ENCODE data around the gene OR2F1.

The OR2F1 gene, protein sequence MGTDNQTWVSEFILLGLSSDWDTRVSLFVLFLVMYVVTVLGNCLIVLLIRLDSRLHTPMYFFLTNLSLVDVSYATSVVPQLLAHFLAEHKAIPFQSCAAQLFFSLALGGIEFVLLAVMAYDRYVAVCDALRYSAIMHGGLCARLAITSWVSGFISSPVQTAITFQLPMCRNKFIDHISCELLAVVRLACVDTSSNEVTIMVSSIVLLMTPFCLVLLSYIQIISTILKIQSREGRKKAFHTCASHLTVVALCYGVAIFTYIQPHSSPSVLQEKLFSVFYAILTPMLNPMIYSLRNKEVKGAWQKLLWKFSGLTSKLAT

GRCh38 chr7:143954544-143954943 is at the start of gene OR2F1:
Gene OR2F1 (plus strand): TSS chr7:143954844. CDS start chr7:143959971, 5,127 bp downstream.
- Mint-ChIP-seq H3K27me3 (peaks cover 77% of the 10 kb centered on the region), H3K4me1 (no peaks in the 10 kb centered on the region), H3K27ac (ENCODE audit: low read depth) (no peak within 1 kb of the TSS), H3K9me3 (no peaks in the 10 kb centered on the region), H3K4me3 (no peak within 1 kb of the TSS), H3K36me3 (ENCODE audit: insufficient read depth) (no peaks in the 10 kb centered on the region)
- DNase-seq (ENCODE audit: low spot score in 2 of 2) (no peak), ATAC-seq (replicated peaks; ENCODE audit: extremely low read depth, poor library complexity, severe bottlenecking) (no peak)

DNA sequence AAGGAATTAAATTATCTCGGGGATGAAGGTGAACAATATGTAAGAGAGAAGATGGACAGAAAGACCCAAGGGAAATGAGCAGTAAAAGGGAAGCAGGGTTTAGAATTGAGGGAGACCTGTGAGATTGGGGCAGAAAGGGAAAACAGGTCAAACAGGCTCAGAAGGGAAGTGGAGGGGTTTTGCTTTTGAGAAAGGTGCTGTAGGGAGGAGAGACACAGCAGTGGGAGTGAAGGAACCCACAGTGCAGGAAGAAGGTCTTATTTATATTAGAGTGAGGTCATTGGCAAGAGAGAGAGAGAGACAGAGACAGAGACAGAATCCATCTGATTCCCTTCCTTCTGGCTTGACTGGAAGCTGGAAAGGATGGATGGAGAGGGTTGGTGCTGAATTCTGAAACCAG is 49.1 kb upstream of the OR2F1 start:
- DNase-seq (ENCODE audit: low spot score in 2 of 2) (no peak), ATAC-seq (replicated peaks; ENCODE audit: extremely low read depth, poor library complexity, severe bottlenecking) (no peak)
- peaks cover 11% of the 10 kb centered on the region for H3K4me1 Mint-ChIP-seq
- H3K4me3 Mint-ChIP-seq: no peak overlapping the region
- H3K9me3 Mint-ChIP-seq: no peaks in the 10 kb centered on the region
- H3K27ac Mint-ChIP-seq (ENCODE audit: low read depth): no peak overlapping the region
- peaks cover 3% of the 10 kb centered on the region for H3K36me3 Mint-ChIP-seq (ENCODE audit: insufficient read depth)
- H3K27me3 Mint-ChIP-seq: peaks cover 3% of the 10 kb centered on the region

DNA sequence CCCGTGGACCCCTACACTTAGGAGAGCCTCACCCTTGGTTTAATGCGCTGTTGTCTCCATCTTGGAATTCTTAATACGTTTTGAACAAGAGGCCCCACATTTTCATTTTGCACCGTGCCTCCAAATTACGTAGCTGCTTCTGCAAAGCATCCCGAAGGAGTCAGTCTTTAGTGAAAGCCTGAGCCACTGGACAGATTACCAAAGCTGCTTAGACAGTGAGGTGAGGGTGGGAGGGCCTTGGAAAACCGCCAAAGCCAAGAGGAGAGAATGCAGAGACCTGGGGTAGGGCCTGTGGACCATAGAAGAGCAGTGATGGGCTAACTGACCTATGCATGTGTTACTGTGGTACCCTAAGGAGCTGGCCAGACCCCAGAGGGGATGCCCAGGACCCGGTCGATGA is 48.5 kb upstream of the OR2F1 start:
- Mint-ChIP-seq H3K4me3 (no peak overlapping the region), H3K9me3 (no peaks in the 10 kb centered on the region), H3K4me1 (peaks cover 5% of the 10 kb centered on the region), H3K27me3 (peaks cover 9% of the 10 kb centered on the region), H3K27ac (ENCODE audit: low read depth) (no peak overlapping the region), H3K36me3 (ENCODE audit: insufficient read depth) (peaks cover 3% of the 10 kb centered on the region)
- ATAC-seq (replicated peaks; ENCODE audit: extremely low read depth, poor library complexity, severe bottlenecking): no peak
- DNase-seq (ENCODE audit: low spot score in 2 of 2): no peak

GRCh38 chr7:143906895-143907294 is 47.7 kb upstream of the OR2F1 start:
- no peak for DNase-seq (ENCODE audit: low spot score in 2 of 2)
- H3K36me3 Mint-ChIP-seq (ENCODE audit: insufficient read depth): peaks cover 2% of the 10 kb centered on the region
- no peaks in the 10 kb centered on the region for H3K9me3 Mint-ChIP-seq
- H3K27me3 Mint-ChIP-seq: peaks cover 9% of the 10 kb centered on the region
- no peak overlapping the region for H3K27ac Mint-ChIP-seq (ENCODE audit: low read depth)
- ATAC-seq (replicated peaks; ENCODE audit: extremely low read depth, poor library complexity, severe bottlenecking): no peak
- no peaks in the 10 kb centered on the region for H3K4me1 Mint-ChIP-seq
- H3K4me3 Mint-ChIP-seq: no peak overlapping the region

DNA sequence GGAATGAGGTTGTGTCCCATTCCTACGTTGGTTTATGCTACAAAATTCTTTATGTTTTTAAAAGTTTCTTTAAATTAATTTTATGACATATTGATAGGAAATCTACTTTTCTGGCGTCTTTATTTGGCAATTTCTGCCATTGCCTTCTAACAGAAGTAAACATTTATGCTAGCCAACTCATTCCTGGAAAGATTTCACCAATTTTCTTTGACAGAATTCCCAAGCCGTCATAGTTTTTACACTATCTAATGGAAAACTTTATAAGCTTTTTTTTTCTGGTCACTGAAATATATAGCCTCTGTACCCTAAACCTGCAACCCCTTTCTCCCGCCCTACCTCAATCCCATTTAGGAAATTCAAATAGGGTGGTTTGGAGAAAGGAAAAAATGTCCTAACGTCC is 46.5 kb upstream of the OR2F1 start:
- DNase-seq (ENCODE audit: low spot score in 2 of 2) (no peak), ATAC-seq (replicated peaks; ENCODE audit: extremely low read depth, poor library complexity, severe bottlenecking) (no peak)
- H3K9me3 Mint-ChIP-seq: no peaks in the 10 kb centered on the region
- H3K27me3 Mint-ChIP-seq: peaks cover 9% of the 10 kb centered on the region
- H3K4me3 Mint-ChIP-seq: no peak overlapping the region
- no peak overlapping the region for H3K27ac Mint-ChIP-seq (ENCODE audit: low read depth)
- no peaks in the 10 kb centered on the region for H3K4me1 Mint-ChIP-seq
- H3K36me3 Mint-ChIP-seq (ENCODE audit: insufficient read depth): no peaks in the 10 kb centered on the region

GRCh38 chr7:143909863-143910262 is 44.8 kb upstream of the OR2F1 start:
- DNase-seq (ENCODE audit: low spot score in 2 of 2): no peak
- Mint-ChIP-seq H3K27ac (ENCODE audit: low read depth) (no peak overlapping the region), H3K36me3 (ENCODE audit: insufficient read depth) (no peaks in the 10 kb centered on the region), H3K9me3 (no peaks in the 10 kb centered on the region), H3K4me1 (no peaks in the 10 kb centered on the region), H3K27me3 (peaks cover 18% of the 10 kb centered on the region), H3K4me3 (no peak overlapping the region)
- ATAC-seq (replicated peaks; ENCODE audit: extremely low read depth, poor library complexity, severe bottlenecking): no peak

DNA sequence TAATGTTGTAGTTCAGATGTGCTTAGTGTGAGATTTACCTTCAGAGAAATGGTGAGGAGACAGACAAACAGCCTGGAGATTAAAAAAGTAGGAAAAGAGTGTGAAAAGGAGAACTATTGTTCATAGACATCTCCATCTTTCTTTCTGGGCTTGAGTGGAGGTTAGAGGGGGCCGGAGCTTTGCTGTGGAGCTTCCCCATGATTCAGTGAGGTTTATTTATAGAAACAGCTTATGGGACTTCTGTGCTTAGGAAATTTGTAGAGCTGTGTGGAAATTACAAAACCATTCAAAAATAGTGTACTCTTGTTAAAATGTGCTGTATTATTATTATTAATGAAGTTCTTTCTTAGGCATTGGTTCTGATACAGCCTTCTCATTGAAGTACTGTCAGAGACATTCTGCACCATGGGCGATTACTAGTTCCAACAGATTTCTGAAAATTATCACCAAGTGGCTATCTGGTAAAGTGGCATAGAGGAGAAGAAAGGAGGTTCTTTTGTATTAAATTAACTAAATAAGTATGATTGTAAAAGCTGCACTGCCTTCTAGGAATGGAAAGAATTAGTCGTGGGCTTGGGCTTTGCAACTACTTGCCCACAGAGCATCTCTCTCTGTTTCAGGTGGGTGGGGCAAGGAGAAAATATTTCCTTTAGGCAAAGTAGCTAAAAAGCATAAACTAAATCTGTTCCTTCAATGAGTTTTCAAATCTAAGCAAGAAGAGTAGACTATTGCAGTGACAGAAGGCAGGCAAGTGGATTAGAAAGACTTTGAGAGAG is 44.0 kb upstream of the OR2F1 start:
- Mint-ChIP-seq H3K4me3 (no peak overlapping the region), H3K27me3 (peaks cover 18% of the 10 kb centered on the region), H3K9me3 (no peaks in the 10 kb centered on the region), H3K4me1 (no peaks in the 10 kb centered on the region), H3K36me3 (ENCODE audit: insufficient read depth) (no peaks in the 10 kb centered on the region), H3K27ac (ENCODE audit: low read depth) (no peak overlapping the region)
- ATAC-seq (replicated peaks; ENCODE audit: extremely low read depth, poor library complexity, severe bottlenecking): no peak
- DNase-seq (ENCODE audit: low spot score in 2 of 2): no peak

DNA sequence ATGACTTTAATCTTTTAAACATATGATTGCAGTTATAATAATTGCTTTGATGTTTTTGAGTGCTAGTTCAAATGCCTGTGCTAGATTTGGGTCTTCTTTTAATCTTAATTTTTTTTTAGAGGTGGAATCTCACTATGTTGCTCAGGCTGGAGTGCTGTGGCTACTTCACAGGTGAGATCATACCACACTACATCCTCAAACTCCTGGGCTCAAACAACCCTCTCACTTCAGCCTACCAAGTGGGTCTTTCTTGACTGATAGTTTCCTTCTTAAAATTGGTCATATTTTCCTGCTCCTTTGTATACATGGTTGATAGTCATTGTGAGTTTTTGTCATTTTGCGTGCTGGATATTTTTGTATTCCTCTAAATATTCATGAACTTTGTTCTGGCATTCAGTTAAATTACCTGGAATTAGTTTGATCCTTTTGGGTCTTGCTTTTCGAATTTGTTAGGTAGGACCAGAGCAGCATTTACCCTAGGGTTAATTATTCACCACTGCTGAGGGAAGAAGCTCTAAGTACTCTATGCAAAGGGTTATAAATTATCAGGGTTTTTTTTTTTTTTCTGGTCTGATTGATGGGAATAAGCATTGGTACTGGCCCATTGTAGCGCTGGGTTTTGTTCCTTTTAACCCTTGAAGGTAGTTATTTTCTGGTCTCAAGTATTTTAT is 40.6 kb upstream of the OR2F1 start:
- Mint-ChIP-seq H3K4me1 (no peaks in the 10 kb centered on the region), H3K36me3 (ENCODE audit: insufficient read depth) (no peaks in the 10 kb centered on the region), H3K27me3 (peaks cover 34% of the 10 kb centered on the region), H3K9me3 (no peaks in the 10 kb centered on the region), H3K27ac (ENCODE audit: low read depth) (no peak overlapping the region), H3K4me3 (no peak overlapping the region)
- no peak for DNase-seq (ENCODE audit: low spot score in 2 of 2)
- no peak for ATAC-seq (replicated peaks; ENCODE audit: extremely low read depth, poor library complexity, severe bottlenecking)

GRCh38 chr7:143914938-143915652 is 39.5 kb upstream of the OR2F1 start:
- DNase-seq (ENCODE audit: low spot score in 2 of 2): no peak
- no peaks in the 10 kb centered on the region for H3K9me3 Mint-ChIP-seq
- H3K36me3 Mint-ChIP-seq (ENCODE audit: insufficient read depth): no peaks in the 10 kb centered on the region
- no peaks in the 10 kb centered on the region for H3K4me1 Mint-ChIP-seq
- H3K4me3 Mint-ChIP-seq: no peak overlapping the region
- ATAC-seq (replicated peaks; ENCODE audit: extremely low read depth, poor library complexity, severe bottlenecking): no peak
- no peak overlapping the region for H3K27ac Mint-ChIP-seq (ENCODE audit: low read depth)
- H3K27me3 Mint-ChIP-seq: peaks cover 44% of the 10 kb centered on the region

GRCh38 chr7:143924851-143925250 is 29.8 kb upstream of the OR2F1 start:
- peaks cover 46% of the 10 kb centered on the region for H3K27me3 Mint-ChIP-seq
- DNase-seq (ENCODE audit: low spot score in 2 of 2): no peak
- no peaks in the 10 kb centered on the region for H3K36me3 Mint-ChIP-seq (ENCODE audit: insufficient read depth)
- H3K9me3 Mint-ChIP-seq: no peaks in the 10 kb centered on the region
- H3K4me1 Mint-ChIP-seq: no peaks in the 10 kb centered on the region
- H3K27ac Mint-ChIP-seq (ENCODE audit: low read depth): no peak overlapping the region
- no peak for ATAC-seq (replicated peaks; ENCODE audit: extremely low read depth, poor library complexity, severe bottlenecking)
- H3K4me3 Mint-ChIP-seq: no peak overlapping the region

DNA sequence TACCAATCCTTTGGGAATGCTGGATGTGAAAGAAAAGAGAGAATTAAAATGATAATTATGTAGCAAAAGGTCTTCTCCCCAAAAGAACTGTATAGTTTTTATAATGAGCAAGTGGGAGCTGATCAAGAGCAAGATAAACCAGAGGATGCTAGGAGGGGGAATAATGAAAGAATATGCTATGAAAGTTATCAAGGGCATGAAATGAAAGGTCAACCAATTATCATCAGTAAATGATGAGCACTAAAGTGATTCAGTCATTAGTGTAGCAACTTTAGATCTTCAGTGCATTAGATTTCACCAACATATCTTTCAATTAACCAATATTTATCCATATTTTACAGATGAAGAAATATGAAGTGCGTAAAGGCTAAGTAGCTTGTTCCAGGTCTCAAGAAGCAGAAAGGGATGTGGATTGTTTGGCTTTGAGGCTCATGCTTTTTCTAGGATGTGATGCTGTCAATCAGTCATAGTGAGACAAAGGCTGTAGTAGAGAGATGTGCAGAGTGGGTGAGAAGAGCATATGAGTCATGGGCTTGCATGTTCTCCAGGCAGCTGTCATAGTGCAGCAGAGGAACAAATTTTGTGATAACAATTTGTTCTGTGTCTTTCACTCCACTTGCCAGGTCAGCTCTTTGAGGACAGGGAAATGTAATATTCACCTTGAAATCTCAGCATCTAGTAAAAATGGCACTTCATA is 25.3 kb upstream of the OR2F1 start:
- DNase-seq (ENCODE audit: low spot score in 2 of 2): no peak
- no peak for ATAC-seq (replicated peaks; ENCODE audit: extremely low read depth, poor library complexity, severe bottlenecking)
- Mint-ChIP-seq H3K27me3 (peaks cover 20% of the 10 kb centered on the region), H3K27ac (ENCODE audit: low read depth) (no peak overlapping the region), H3K36me3 (ENCODE audit: insufficient read depth) (no peaks in the 10 kb centered on the region), H3K4me1 (no peaks in the 10 kb centered on the region), H3K4me3 (no peak overlapping the region), H3K9me3 (peaks cover 6% of the 10 kb centered on the region)

DNA sequence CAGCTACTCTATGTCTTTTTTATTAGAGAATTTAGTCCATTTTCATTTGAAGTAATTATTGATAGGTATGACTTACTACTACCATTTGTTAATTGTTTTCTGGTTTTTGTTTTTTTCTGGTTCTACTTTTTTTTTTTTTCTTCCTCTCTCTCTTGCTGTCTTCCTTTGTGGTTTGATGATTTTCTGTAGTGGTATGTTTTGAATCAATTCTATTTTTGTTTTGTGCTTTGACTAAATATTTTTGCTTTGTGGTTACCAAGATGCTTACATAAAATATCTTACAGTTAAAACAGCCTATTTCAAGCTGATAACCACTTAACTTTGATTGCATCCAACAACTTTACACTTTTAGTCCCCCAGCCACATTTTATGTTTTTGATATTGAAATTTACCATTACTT is 22.9 kb upstream of the OR2F1 start:
- DNase-seq (ENCODE audit: low spot score in 2 of 2) (no peak), ATAC-seq (replicated peaks; ENCODE audit: extremely low read depth, poor library complexity, severe bottlenecking) (no peak)
- Mint-ChIP-seq H3K27me3 (peaks cover 29% of the 10 kb centered on the region), H3K4me1 (no peaks in the 10 kb centered on the region), H3K9me3 (peaks cover 6% of the 10 kb centered on the region), H3K27ac (ENCODE audit: low read depth) (no peak overlapping the region), H3K4me3 (no peak overlapping the region), H3K36me3 (ENCODE audit: insufficient read depth) (no peaks in the 10 kb centered on the region)

Measured in central memory CD8-positive, alpha-beta T cell (primary cell).